ENCODE results near the gene C19orf53. TPM values are rescaled to one million over a fixed set of nuclear protein-coding genes. Genes with fewer than 3 reads are reported as not detected.
"Not testable (repeated sequence)": the region's sequence is repeated elsewhere in the genome, so short reads cannot be mapped to it uniquely, and the experiment has no call there.

Gene C19orf53
- polyA plus RNA-seq, 3 donors, result 101 to 128 (median 117) TPM

GRCh38 chr19:13783565-13784500, 9.6 kb downstream of the C19orf53 start:
- DNase-seq (ENCODE audit: extremely low read depth in 1 of 11, low read depth in 9 of 11, low spot score in 4 of 11), result no peak

DNA sequence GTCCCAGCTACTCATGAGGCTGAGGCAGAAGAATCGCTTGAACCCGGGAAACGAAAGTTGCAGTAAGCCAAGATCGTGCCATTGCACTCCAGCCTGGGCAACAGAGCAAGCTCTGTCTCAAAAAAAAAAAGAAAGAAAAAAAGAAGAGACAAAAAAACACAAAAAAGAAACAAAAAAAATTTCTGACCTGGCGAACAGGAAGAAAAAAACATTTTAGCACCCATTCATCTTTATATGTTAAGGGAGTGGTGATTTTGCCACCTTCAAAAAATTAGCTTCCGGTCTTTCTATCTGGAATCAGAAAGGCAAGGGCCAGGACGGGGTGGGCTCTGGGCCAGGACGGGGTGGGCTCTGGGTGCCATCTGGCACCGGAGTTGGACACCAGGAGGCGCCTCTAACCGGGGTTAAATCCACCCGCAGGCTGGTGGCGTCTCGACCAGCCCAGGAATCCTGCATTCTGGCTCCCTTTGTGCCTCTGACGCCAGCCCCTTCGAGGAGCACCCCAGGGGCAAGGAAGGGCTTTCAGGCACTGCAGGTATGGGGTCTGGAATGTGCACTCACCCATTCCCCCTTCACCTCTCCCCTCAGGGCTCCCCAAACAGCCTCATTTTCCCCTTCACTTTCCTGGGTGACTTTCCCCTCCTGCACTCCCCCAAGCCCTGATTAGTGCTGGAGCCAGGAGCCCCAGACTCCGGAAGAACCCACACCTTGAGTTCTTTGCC, 10.6 kb downstream of the C19orf53 start:
- DNase-seq (ENCODE audit: extremely low read depth in 1 of 11, low read depth in 9 of 11, low spot score in 4 of 11), result no peak

- DNase-seq (ENCODE audit: extremely low read depth in 1 of 11, low read depth in 9 of 11, low spot score in 4 of 11), result no peak
Measured at GRCh38 chr19:13788991-13789390, 14.7 kb downstream of the C19orf53 start.

GRCh38 chr19:13790354-13790753, 16.1 kb downstream of the C19orf53 start:
- DNase-seq (ENCODE audit: extremely low read depth in 1 of 11, low read depth in 9 of 11, low spot score in 4 of 11), result no peak

DNA sequence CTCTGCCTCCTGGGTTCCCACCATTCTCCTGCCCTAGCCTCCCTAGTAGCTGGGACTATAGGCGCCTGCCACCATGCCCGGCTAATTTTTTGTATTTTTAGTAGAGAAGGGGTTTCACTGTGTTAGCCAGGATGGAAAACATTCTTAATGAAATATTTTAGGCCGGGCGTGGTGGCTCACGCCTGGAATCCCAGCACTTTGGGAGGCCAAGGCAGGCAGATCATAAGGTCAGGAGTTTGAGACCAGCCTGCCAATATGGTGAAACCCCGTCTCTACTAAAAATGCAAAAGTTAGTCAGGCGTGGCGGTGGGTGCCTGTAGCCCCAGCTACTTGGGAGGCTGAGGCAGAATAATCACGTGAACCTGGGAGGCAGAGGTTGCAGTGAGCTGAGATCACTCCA, 19.1 kb downstream of the C19orf53 start:
- DNase-seq (ENCODE audit: extremely low read depth in 1 of 11, low read depth in 9 of 11, low spot score in 4 of 11), result not testable (repeated sequence)

- DNase-seq (ENCODE audit: extremely low read depth in 1 of 11, low read depth in 9 of 11, low spot score in 4 of 11), result peak in 2 of 11 donors; percentile 69 to 71
Measured at GRCh38 chr19:13794398-13794756, 20.1 kb downstream of the C19orf53 start.

DNA sequence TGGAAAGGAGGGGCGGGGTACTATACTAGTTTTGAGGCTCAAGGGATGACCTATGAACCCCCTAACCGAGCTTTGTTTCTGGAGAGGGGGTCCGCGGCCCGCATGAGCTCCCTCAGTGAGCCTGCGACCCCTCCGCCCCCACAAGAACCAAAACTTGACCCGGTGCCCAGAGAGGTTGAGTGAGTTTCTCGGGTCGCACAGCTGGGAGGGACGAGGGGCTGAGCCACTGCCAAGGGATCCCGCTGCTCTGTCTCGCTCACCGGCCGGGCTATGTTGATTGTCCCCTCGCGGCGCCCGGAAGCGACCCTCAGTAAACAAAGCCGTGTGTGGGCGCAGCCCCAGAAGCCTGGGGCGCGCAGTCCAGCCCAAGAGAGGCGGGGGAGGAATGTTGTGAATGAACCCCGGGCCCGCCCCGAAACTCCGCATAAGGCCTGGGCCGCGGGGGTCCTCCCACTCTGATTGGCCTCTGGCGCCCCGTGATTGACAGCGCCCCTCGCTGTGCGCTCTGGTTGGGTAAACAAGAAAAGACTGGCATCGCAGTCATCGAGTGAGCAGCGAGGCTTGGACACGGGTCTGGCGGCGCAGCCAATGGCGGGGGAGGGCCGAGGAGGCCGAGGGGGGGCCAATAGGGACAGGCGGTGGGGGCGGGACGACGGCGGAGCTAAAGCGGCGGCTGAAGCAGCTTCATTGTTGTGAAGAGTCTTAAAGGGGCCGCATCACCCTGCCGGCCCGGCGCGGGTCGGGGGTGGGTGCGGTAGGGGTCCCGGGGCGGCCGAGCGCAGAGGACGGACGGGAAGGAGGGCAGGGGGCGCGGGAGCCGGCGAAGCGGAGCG, 20.7 kb downstream of the C19orf53 start, which contains the start of gene ZSWIM4:
Gene ZSWIM4 (plus strand): TSS at position 687 of the 833 bp plus-strand sequence. CDS start 206 bp downstream, outside the sequence.
- DNase-seq (ENCODE audit: extremely low read depth in 1 of 11, low read depth in 9 of 11, low spot score in 4 of 11), result peak; percentile 93 to 100 (median 99)

DNA sequence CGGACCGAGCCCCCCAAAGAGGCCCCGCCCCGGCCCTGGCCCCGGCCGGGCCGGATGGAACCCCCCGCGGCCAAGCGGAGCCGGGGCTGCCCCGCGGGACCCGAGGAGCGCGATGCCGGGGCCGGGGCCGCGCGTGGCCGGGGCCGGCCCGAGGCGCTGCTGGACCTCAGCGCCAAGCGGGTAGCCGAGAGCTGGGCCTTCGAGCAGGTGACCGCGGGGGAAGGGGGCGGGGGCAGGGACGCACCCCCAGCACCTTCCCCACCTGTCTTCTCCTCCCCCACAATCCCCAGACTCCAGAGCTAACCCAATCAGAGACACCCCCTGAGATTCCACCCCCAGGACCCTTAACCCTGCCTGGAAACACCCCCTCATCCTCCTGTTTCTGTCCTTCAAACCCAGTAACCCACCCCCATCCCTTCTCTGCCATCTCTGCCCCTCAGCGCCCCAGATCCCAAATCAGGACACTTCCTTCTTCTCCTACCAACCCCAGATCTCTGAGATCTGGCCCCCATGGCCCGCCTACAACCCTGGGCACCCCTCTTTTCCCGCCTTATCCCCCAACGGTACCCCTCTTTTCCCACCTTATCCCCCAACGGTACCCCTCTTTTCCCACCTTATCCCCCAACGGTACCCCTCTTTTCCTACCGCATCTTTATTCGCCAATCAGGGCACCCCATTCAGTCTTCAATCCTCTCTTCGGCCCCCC, 21.5 kb downstream of the C19orf53 start:
- no peak for DNase-seq (ENCODE audit: extremely low read depth in 1 of 11, low read depth in 9 of 11, low spot score in 4 of 11)

DNA sequence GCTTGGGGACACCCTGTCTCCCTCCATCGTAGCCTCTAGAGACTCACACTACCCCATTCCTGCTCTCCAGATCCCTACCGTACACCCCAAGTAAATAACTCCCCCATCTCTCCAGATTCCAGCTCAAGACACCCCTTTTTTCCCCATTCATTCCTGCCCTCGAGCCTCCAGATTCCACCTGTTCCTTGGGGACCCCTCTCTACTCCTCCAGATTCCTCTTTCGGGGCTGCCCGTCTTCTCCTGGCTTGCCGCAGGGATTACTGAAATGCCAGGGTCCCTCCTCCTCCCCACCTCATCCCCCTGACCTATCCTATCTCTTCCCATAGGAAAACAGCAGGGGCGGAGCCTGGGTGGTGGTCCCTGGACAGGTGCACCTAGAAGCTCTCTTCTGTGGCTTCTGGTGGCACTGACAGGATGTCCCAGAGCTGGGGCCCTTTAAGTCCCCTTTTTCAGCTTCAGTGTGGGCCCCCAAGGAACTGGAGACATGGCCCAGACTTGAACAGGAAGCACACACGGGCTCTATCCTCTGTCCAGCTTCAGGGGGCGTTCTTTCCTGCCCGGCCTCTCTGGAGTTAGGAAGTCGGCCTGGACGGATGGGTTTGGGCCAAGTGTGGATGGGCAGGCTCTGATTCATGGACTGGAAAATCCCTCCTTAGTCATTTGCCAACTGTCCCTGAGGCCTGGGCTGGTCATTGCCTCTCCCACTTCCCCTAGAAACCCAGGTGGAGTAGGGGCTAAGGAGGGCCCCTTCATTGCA, 22.2 kb downstream of the C19orf53 start:
- DNase-seq (ENCODE audit: extremely low read depth in 1 of 11, low read depth in 9 of 11, low spot score in 4 of 11), result no peak

DNA sequence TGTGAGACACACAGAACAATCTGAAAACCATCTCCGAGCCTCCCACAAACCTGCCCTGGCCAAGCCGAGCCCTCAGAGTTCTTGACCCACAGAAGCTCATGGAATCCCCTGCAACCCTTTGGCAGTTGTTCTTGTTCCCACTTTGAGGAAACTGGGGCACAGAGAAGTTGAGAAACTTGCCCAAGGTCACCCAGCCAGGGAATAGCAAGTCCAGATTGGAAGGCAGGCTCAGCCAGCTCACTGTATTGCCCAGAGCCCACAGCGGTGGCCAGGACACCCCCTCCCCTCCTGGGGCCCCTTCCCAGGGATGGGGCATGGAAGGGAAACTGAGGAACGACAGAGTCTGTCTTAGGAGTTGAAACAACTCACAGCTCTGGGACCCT, 22.8 kb downstream of the C19orf53 start:
- no peak for DNase-seq (ENCODE audit: extremely low read depth in 1 of 11, low read depth in 9 of 11, low spot score in 4 of 11)

DNA sequence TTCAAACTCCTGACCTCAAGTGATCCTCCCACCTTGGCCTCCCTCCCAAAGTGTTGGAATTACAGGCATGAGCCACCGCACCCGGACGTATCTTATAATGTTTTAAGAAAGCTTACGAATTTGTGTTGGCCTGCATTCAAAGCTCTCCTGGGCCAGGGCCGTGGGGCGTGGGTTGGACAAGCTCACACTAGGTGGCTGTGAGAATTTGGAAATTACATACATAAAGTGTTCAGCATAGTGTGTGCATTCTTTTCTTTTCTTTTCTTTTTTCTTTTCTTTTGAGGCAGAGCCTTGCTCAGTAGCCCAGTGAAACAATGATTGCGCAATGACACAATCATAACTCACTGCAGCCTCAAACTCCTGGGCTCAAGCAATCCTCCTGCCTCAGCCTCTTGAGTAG, 23.6 kb downstream of the C19orf53 start:
- DNase-seq (ENCODE audit: extremely low read depth in 1 of 11, low read depth in 9 of 11, low spot score in 4 of 11), result no peak

DNA sequence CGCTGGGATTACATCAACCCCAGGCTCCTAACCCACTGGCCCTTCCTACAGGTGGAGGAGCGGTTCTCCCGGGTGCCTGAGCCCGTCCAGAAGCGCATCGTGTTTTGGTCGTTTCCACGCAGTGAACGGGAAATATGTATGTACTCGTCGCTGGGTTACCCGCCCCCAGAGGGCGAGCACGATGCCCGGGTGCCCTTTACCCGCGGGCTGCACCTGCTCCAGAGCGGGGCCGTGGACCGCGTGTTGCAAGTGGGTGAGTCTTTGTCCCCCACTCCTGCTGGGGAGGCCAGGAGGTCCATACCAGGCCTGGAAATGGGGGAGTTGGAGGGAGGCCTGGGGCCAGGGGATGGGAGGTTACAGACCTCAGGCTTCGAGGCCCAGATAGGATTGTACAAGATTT, 25.4 kb downstream of the C19orf53 start:
- no peak for DNase-seq (ENCODE audit: extremely low read depth in 1 of 11, low read depth in 9 of 11, low spot score in 4 of 11)

DNA sequence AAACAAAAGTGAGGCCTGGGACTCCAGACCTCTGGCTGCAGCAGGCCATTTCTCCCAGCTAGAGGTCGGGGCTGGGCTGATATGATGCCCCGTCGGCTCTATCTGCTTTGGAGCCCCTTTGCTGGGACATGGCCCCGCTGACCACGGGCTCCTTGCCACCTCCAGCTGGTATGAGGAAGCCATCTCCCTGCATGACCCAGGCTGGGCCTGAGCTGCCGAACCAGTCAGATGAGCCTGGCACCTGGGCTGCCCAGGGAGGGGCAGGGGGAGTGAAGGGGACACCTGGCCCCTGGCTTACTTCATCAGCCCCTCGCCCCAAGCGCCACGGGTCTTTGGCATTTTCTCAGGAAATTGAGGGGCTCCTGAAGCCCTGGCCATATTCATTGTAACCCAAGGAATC, 28.8 kb downstream of the C19orf53 start:
- no peak for DNase-seq (ENCODE audit: extremely low read depth in 1 of 11, low read depth in 9 of 11, low spot score in 4 of 11)

- DNase-seq (ENCODE audit: extremely low read depth in 1 of 11, low read depth in 9 of 11, low spot score in 4 of 11), result no peak
Measured at GRCh38 chr19:13804830-13805683, 30.8 kb downstream of the C19orf53 start.

DNA sequence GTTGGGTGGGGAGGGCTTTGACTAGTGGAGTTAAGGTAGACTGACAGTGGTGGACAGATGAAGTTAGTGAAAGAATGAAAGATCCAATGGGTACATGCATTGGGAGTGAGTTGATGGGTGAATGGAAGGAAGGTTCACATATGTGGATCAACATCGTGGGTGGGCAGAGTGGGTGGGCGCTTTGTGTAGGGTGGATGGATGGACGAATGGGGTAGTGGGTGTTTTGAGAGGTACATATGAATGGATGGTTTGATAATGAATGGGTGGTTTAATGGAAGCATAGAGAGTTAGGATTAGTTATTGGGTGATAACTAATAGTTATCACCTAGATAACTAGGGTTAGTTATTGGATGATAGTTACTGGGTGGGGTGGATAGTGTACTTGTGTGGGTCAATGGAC, 32.5 kb downstream of the C19orf53 start:
- no peak for DNase-seq (ENCODE audit: extremely low read depth in 1 of 11, low read depth in 9 of 11, low spot score in 4 of 11)

DNA sequence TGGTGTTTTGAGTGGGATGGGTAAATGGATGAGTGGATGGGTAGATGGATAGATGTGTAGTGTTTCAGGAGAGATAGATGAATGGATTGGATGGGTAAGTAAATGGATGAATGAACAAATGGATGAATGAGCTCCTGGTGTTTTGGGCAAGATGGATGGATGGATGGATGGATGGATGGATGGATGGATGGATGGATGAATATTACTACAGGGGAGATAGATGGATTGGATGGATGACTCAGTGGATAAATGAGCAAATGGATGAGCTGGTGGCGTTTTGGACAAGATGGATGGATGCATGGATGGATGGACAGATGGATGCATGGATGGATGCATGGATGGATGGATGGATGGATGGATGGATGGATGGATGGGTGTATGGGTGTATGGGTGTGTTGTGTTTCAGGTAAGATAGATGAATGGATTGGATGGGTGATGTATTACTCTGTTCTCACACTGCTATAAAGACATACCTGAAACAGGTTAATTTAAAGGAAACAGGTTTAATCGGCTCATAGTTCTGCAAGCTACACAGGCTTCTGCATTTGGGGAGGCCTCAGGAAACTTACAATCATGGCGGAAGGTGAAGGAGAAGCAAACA, 33.3 kb downstream of the C19orf53 start:
- no peak for DNase-seq (ENCODE audit: extremely low read depth in 1 of 11, low read depth in 9 of 11, low spot score in 4 of 11)

- DNase-seq (ENCODE audit: extremely low read depth in 1 of 11, low read depth in 9 of 11, low spot score in 4 of 11), result no peak
Measured at GRCh38 chr19:13808856-13809255, 34.6 kb downstream of the C19orf53 start.
